Jurkat, Clone E6-1 (cell line): ENCODE measurements around the gene GAPVD1.

Experiments
- DNase-seq: peaks from one replicate; pipeline ENCODE4 v3.0.0-alpha.2; 2011; ENCODE audit warnings: low read depth, low spot score
- H3K4me3 ChIP-seq: 2 replicates; pipeline ENCODE4 v1.5.1; 2011; ENCODE audit warnings: mild to moderate bottlenecking, low read length, control low read depth, moderate library complexity

Gene GAPVD1

DNA sequence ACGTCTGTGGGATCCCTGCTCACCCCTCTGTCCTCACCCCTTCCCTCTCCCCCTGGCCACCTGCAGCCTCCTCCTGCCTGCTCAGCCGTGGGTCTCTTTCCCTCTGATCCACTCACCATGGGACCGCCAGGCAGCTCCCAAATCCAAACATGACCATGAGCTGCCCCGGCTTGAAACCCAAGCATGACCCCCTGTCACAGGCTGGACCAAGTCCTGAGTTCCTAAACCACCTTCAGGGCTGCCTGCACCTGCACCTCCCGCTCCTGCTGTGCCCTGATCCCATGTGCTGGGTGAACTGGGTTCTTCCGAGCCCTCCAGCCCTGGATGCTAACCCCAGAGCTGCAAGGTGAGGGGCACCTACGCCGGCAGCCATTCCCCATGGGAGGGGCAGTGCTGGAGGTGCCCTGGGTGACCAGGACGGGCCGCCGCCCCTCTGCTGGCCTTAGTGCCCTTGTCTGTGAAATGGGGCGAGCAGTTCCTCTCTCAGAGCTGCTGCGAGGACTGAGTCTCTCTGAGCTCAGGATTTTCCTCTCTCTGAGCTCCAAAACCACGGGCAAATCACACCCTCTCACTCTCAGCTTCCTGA is 149.6 kb downstream of the GAPVD1 start:
- DNase-seq: no peak
- no peak overlapping the region for H3K4me3 ChIP-seq

DNA sequence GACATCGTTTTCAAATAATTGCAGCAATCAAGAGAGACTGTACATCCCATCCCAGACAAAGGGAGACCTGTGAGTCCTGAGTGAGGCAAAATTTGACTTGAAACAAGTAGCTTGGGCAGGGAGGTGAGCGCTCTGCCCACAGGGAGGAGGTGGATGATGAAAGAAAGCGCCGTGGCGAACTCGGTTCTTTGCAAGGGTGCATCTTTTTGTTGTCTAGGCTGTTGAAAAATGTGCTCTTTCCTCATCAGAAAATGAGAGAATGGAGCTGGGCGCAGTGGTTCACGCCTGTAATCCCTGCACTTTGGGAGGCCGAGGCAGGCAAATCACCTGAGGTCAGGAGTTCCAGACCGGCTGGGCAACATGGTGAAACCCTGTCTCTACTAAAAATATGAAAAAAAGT is 150.5 kb downstream of the GAPVD1 start:
- no peak overlapping the region for H3K4me3 ChIP-seq
- no peak for DNase-seq

DNA sequence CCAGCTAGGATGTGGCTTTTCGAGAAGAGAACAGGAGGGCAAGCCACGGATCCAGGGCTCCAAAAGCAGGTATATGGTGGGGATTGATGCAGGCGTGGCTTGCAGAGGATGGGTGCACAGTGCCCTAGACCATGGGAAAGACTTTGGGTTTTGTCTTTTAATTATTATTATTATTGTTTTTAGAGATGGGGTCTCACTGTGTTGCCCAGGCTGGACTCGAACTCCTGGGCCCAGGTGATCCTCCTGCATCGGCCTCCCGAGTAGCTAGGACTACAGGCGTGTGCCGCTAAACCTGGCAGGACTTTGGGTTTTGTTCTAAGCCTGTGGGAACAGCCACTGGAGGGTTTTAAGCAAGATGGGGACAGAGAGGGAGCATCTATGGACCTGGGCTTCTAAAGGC is 152.0 kb downstream of the GAPVD1 start:
- no peak for DNase-seq
- no peak overlapping the region for H3K4me3 ChIP-seq

DNA sequence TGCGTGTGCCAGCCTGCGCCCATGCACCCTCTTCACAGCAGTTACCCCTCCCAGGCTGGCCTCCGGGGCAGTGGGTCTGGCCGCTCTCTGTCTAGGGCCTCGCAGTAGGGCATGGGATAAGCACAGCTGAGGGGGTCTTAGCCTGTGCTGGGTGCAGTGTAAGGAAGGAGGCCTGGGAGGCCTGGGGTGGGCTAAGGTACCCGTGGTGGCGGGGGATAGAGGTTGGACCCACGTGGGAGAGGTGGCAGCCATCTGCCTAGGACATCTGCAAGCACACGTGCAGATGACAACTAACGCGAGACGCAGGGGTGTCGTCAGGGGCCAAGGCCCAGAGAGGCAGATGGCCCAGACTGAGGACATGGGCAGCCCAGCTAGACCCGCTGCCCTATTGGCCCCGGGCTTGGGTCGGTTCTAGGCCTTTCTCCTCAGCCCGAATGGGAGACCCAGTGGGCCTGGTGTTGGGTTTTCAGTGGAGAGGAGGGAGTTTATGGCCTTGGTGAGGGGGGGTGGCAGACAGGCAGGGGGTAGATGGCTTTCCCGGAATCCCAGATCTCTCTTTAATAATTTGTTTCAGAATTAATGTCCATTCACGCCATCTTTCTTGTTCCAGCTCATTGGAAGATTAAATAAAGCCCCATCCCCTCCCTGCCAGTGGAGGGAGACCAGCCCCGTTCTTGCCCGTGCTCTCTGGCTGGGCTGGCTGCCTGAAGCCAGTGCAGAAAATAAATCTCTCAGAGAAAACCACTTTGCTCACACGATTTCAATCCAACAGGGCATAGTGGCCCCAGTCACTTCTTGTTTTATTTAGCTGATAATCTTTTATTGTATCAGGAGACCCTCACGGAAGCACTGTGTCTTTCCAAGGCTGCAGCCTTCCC is 154.2 kb downstream of the GAPVD1 start:
- H3K4me3 ChIP-seq: no peak overlapping the region
- no peak for DNase-seq

DNA sequence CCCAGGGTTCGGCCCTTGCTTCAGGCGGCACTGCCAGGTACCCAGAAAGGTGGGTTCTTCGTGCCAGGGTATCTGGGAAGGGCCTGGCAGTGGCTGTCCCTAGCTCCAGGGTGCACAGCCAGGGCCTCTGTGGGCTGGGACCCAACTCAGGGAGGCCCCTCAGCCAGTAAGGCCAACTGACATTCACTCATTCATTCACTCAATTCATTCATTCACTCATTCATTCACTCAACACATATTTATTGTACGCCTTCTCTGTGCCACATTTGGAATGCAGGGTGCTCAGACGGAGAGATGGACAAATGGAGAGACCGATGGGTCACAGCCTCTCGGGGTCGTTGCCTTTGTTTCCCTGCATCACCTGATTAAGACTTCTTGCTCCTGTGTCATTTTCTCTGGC is 154.9 kb downstream of the GAPVD1 start:
- H3K4me3 ChIP-seq: no peak overlapping the region
- no peak for DNase-seq
